H1 (cell line): ENCODE data around the gene RITA1. TPM values are rescaled to one million over a fixed set of nuclear protein-coding genes. Genes with fewer than 3 reads are reported as not detected.

ENCODE experiments used
- GABPA ChIP-seq: IDR thresholded peaks from 2 replicates; pipeline ENCODE4 v1.6.1; 2011; ENCODE audit warnings: mild to moderate bottlenecking, low read length, moderate library complexity, borderline replicate concordance; ENCODE audit not compliant: insufficient read depth
- GTF2F1 ChIP-seq: IDR thresholded peaks from 2 replicates; pipeline ENCODE4 v1.6.1; 2012; ENCODE audit warnings: low read depth, low read length, improper control_type of control experiment, borderline replicate concordance
- HDAC2 ChIP-seq, 2 experiments: fragments of 300-600 bp in 1 of 2; sonication (generic) in 1 of 2; IDR thresholded peaks; 2 replicates each; pipeline ENCODE4 v1.6.1; 2011 to 2012; ENCODE audit warnings: low read depth in 2 of 2, low read length in 2 of 2, mild to moderate bottlenecking in 2 of 2, moderate library complexity in 2 of 2, borderline replicate concordance in 1 of 2, inconsistent platforms in 1 of 2
- MAFK ChIP-seq: IDR thresholded peaks from 2 replicates; pipeline ENCODE4 v1.6.1; 2012; ENCODE audit warnings: low read depth, mild to moderate bottlenecking, improper control_type of control experiment, low read length
- MAX ChIP-seq: IDR thresholded peaks from 2 replicates; pipeline ENCODE4 v1.6.1; 2012; ENCODE audit warnings: inconsistent platforms
- PHF8 ChIP-seq: fragments of 200-600 bp; sonication (generic); conservative IDR thresholded peaks from 2 replicates; pipeline ENCODE4 v1.7.1; 2012; ENCODE audit warnings: low read depth, mild to moderate bottlenecking, inconsistent platforms, low read length, moderate library complexity
- TAF7 ChIP-seq: optimal IDR thresholded peaks from 2 replicates; pipeline ENCODE3; 2011; ENCODE audit warnings: low read depth, mild to moderate bottlenecking, inconsistent platforms, low read length, moderate library complexity, borderline replicate concordance
- polyA plus RNA-seq, 7 experiments: library from polyadenylated mRNA; depleted of rRNA in 3 of 7; stranded (reverse) in 5 of 7; unstranded in 2 of 7; fragments of >200 nt in 5 of 7; fragments of 200-250 nt in 2 of 7; gene quantifications; 1 replicate in 5 of 7; 2 replicates in 1 of 7; 4 replicates in 1 of 7; pipeline versions ENCODE4 v1.2.1 to v1.2.3, GENCODE V29; 2011 to 2013; ENCODE audit warnings: missing spikeins in 2 of 7, mixed read lengths in 2 of 7
- total RNA-seq: library from RNA; stranded (reverse); fragmentation: NEBNext Ultra II Directional; extraction: Animal tissue kit (Norgen Biotek cat#: 25700); gene quantifications from 2 replicates; pipeline ENCODE4 v1.2.1, GENCODE V29; 2021

The RITA1 gene
- total and polyA plus RNA-seq, 2 of the 8 experiments (the other 6 are each of a cell fraction or from before 2014, with no cell fraction given), result 24.1 to 25.8 TPM

DNA sequence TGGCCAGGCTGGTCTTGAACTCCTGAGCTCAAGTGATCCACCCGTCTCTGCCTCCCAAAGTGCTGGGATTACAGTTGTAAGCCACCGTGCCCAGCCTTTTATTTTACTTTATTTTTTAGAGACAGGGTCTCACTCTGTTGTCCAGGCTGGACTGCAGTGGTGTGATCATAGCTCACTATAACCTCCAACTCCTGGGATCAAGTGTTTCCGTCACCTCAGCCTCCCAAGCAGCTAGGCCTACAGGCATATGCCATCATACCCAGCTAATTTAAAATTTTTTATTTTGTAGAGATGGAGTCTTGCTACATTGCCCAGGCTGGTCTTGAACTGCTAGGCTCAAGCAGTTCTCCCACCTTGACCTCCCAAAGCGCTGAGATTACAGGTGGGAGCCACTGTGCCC is 39.4 kb downstream of the RITA1 start (continued):
- no peak for TF ChIP-seq GABPA
- no peak for TF ChIP-seq TAF7
- TF ChIP-seq PHF8, result no peak
- TF ChIP-seq GTF2F1, result no peak
- no peak for TF ChIP-seq MAX
- TF ChIP-seq MAFK, result no peak
- TF ChIP-seq HDAC2 (IDR thresholded peaks at IDR 0.05; ENCODE audit: borderline replicate concordance in 1 of 2, low read depth in 2 of 2, low read length in 2 of 2), result no peak
- TF ChIP-seq, all 59 proteins: peak for 0
